RWPE1 (cell line): Measurements from ENCODE around the gene GLIS2.

Experiments used
- CTCF ChIA-PET: fragments of 350-600 bp; sonication (Branson Sonifier 250); formaldehyde crosslinking; extraction: SDS; loops from one replicate; lab custom pipeline; 2021; lab: Yijun Ruan, JAX
- POLR2A ChIA-PET: fragments of 400-600 bp; formaldehyde crosslinking; extraction: SDS; loops from one replicate; lab custom pipeline; 2020; ENCODE audit warnings: antibody characterized with exemption; ENCODE audit not compliant: low non-redundant PET; lab: Yijun Ruan, JAX
- DNase-seq: peaks from one replicate; pipeline ENCODE4 v3.0.0; 2012; ENCODE audit warnings: low spot score
- H3K27ac ChIP-seq: fragments of 450-650 bp; 2 replicates; pipeline ENCODE4 v1.5.1; 2017
- TF ChIP-seq, protein P1 (sequence below): fragments of 450-650 bp; conservative IDR thresholded peaks from 2 replicates; pipeline ENCODE4 v1.5.1; 2017; ENCODE audit warnings: low read depth, mild to moderate bottlenecking

GLIS2 gene

DNA sequence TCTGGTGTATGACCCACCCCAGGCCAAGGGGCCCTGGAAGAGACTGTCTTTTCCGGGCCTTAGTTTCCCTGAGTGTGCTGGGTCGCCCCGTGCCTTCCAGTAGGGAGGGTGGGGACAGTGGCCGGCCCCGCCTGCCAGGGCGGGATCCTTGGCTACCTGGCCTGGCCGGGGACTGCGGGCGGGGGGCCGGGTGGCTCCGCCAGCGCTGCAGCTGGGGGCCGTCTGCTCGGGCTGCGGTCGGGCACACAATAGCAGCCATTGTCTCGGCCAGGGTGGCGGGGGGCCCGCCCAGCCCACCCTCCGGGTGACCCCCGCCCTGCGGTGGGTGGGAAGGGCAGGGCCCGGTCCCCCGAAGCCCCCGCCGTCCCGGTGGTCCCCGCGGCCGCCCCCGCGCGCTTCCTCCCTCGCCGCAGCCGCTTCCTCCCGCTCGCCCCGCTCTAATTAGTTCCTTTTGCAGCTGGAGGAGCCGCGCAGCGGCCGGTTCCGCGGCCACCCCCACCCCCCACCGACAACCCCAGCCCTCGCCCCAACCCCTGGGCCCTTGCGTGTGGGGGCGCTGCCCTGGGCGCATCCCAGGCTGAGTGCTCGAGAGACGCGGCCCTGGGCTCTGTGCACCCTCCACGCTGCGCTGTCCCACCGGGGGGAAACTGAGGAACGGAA, 11.6 kb downstream of the GLIS2 start:
- peak overlapping the region; percentile 97 for H3K27ac ChIP-seq
- DNase-seq = no peak
- ChIA-PET POLR2A (no interaction called here), CTCF (no interaction called here)
- TF ChIP-seq, protein P1, sequence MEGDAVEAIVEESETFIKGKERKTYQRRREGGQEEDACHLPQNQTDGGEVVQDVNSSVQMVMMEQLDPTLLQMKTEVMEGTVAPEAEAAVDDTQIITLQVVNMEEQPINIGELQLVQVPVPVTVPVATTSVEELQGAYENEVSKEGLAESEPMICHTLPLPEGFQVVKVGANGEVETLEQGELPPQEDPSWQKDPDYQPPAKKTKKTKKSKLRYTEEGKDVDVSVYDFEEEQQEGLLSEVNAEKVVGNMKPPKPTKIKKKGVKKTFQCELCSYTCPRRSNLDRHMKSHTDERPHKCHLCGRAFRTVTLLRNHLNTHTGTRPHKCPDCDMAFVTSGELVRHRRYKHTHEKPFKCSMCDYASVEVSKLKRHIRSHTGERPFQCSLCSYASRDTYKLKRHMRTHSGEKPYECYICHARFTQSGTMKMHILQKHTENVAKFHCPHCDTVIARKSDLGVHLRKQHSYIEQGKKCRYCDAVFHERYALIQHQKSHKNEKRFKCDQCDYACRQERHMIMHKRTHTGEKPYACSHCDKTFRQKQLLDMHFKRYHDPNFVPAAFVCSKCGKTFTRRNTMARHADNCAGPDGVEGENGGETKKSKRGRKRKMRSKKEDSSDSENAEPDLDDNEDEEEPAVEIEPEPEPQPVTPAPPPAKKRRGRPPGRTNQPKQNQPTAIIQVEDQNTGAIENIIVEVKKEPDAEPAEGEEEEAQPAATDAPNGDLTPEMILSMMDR = no peak

DNA sequence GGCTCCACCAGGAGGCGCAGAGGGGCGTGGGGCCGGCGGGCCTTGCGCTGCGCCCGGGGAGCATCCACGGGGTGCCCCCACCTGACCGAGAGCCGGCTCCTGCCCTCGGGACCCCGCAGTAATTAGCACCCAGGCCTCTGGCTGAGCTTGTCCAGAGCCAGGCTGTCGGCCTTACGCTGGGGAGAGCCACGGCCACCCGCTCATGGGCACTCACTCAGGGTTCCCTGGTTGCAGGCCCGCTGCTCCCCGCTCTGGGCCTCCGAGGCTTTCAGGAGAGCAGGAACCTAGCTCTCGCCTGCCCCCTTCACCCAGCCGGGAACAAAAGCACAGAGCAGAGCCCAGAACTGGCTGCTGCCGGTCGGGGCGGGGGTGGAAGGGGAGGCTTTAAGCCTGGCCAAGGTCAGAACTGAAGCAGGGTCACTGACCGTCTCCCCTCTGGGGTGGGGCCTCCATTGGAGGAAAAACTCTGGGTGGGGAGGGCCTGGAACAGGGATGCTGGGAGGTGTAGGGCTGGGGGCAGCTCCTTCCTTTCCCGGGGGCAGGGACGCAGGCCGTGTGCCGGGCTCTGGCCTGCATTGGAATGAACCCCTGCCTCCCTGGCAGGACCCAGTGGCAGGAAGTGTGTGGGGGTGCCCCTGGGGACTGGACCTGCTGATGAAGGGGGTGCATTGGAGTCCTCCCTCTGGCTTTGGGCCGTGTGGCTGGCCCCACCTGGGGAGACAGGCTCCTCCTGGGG, 12.3 kb downstream of the GLIS2 start:
- ChIA-PET CTCF (interaction anchor here (1.0 to 1.1 kb wide), 2 partner anchors 38 to 128 kb away, joined by 3 to 4 read pairs; no protein-coding TSS in a partner anchor), POLR2A (no interaction called here)
- TF ChIP-seq, protein P1 = peak; percentile 42
- peak overlapping the region; percentile 97 for H3K27ac ChIP-seq
- no peak for DNase-seq

DNA sequence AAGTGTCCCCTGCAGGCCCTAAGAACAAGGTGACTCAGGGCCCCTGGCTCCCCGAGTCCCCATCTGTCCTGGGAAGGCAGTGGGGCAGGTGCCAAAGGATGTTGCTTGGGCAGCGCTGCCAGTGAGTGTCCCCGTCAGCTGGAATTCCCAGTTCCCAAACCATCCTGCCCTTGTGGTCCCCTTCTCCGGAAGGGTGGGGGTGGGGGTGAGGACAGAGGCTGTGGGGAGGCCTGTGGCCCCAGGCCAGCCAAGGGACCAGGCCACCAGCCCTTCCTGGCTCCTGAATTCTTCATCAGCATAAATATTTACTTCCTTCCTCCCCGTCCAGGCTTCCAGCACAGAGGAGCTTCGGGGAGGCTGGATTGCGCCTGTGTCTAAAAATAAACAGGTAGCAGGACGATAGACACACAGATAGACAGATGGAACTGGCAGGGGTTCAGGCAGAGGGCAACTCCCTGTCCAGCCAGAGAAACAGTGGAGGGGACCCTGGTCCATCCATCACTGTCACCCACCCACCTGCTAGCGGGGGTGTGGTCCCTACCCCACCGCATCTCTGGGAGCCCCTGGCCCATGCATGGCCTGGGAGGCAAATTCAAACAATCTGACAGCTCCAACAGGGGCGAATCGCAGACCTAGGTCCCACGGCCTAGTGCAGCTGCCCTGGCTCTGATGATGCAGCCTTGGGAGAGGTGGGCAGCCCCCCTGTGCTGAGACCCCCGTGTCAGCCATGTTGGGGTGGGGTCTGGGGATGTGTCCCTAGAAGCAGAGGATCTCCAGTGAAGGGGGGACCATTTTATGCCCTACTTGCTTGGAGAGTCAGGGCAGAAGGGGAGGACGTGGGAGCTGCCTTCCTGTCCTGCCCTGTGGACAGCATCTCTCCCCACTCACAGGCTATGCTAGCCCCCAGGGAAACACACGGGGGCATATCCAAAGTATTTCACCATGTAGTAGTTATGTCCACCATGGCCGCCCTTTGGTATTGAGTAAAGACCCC, 13.2 kb downstream of the GLIS2 start:
- TF ChIP-seq, protein P1 = no peak
- DNase-seq = no peak
- peak overlapping the region; percentile 97 for H3K27ac ChIP-seq
- ChIA-PET CTCF (interaction anchor here (0.8 to 1.5 kb wide), 6 partner anchors 12 to 129 kb away, joined by 3 to 7 read pairs (median 4); no protein-coding TSS in a partner anchor), POLR2A (no interaction called here)

DNA sequence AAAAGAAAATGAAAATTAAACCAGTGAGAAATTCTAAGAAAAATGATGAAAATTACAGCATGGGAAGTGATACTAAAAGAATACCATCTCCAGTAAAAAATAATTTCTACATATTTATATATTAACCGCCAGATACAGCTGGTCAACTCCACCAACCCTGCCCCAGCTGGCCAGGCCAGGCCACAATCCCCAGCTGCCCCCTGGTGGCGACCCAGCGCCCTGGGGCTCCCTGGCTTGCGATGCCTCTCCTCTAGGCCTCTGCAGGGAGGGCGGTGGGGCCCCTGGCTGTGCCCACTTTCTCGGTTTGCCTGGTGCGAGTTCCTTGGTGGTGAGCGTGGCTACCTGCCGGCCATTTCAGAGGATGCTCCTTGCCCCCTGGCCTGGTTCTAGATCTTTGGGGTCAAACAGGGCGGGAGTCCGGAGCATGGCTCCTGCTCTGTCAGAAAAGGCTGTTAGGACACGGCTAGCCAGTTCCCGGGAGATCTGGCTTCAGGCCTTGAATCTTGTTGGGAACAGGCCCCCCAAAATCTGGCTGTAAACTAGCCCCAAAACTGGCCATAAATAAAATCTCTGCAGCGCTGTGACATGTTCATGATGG, 14.5 kb downstream of the GLIS2 start:
- POLR2A ChIA-PET = no interaction called here
- CTCF ChIA-PET = interaction anchor here (0.5 to 1.5 kb wide), 11 partner anchors 11 to 355 kb away, joined by 3 to 7 read pairs (median 3); partner anchors contain the start of gene TFAP4

DNA sequence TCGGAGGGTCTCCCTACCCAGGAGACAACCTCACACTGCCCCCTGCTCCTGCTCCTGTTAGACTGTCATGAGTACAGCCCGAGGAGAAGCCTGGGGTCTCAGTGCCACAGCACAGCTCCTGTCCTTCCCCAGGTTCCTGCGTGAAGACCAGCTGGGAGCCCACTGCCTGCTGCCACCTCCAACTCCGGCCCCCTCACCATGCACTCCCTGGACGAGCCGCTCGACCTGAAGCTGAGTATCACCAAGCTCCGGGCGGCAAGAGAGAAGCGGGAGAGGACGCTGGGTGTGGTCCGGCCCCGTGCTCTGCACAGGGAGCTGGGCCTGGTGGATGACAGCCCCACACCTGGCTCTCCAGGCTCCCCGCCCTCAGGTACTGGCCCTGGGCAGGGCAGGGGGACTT, 16.2 kb downstream of the GLIS2 start:
- no peak for DNase-seq
- CTCF ChIA-PET = interaction anchor here (0.5 to 2.1 kb wide), 3 partner anchors 22 to 71 kb away, joined by 3 to 6 read pairs (median 4); no protein-coding TSS in a partner anchor
- POLR2A ChIA-PET = no interaction called here
- TF ChIP-seq, protein P1 = no peak
- peak overlapping the region; percentile 37 for H3K27ac ChIP-seq

More for the DNA sequence above, 14.5 kb downstream of the GLIS2 start:
- TF ChIP-seq, protein P1 = peak; percentile 90
- no peak for DNase-seq
- H3K27ac ChIP-seq = peak overlapping the region; percentile 97
